SKM-1 treated with dmso at 0.1 percent for 144 hours (cell line): ENCODE measurements around the gene CPT2.

ENCODE experiments used
- DNase-seq: peaks from one replicate; lab custom pipeline; 2025; ENCODE audit not compliant: unreplicated experiment; lab: John Stamatoyannopoulos, UW

CPT2 gene

DNA sequence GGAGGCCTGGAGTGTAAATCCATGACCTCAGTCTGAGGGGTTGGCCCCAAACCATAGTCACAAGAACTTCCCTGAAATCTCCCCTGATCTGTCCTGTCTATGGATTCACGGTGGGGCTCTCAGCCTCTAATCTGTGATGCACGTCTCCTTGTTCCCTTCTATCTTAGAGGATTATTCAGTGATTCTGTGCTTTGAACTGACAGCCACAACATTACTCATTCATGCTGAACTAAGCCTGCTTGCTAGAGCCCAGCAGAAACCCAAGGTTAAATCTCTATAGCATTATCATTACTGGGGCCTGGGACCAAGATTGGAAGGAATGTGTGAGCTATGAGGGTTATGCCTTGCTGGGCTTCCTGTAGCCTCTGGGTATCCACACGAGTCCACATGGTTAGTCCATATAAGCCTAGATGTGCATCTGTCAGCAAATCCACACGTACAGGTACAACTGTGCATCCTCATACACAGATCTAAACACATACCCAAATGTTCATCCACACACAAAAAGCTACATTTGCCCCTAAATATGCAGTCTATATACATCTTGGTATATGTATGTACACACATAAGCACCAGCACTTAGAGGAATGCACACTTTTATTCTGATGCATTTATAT lies 64.1 kb downstream of the CPT2 start:
- no peak for DNase-seq

DNA sequence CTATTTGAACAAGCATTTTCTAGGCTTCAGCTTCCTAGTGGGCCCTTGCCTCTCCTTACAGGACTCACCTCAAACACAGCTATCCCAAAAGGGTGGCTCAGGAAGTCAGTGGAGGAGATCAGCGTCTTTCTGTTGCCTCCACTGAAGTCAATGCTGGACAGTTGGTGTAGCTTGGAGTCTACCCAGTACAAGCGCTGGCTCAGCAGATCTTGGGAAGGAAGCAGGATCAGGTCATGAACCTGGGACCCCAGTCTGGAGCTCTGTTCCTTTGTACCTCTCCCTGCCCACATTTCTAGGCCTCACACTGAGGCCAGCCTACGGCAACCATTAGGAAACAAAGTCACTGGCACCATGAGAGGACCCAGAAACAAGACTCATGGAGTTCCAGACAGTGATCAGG lies 65.4 kb downstream of the CPT2 start:
- DNase-seq: no peak
